Suprapubic skin (tissue), 4 donors: ENCODE results near the gene ENOX2. TPM values are rescaled to one million over a fixed set of nuclear protein-coding genes. Genes with fewer than 3 reads are reported as not detected.

Experiments used
- DNase-seq, 2 donors: peaks; one replicate each; pipeline ENCODE4 v3.0.0-alpha.2; 2019; ENCODE audit warnings: low spot score in 2 of 2
- H3K27ac ChIP-seq: fragments of 200-600 bp; sonication (generic); one replicate; pipeline ENCODE4 v1.5.1; 2019
- H3K27me3 ChIP-seq: fragments of 200-600 bp; sonication (generic); one replicate; pipeline ENCODE4 v1.5.1; 2019
- H3K36me3 ChIP-seq: fragments of 200-600 bp; sonication (generic); one replicate; pipeline ENCODE4 v1.5.1; 2019
- H3K4me1 ChIP-seq: fragments of 200-600 bp; sonication (generic); one replicate; pipeline ENCODE4 v1.5.1; 2019
- H3K4me3 ChIP-seq: fragments of 200-600 bp; sonication (generic); one replicate; pipeline ENCODE4 v1.5.1; 2019; ENCODE audit warnings: mild to moderate bottlenecking
- H3K9me3 ChIP-seq: fragments of 200-600 bp; sonication (generic); one replicate; pipeline ENCODE4 v1.5.1; 2019
- EP300 ChIP-seq: sonication (generic); formaldehyde crosslinking; IDR thresholded peaks from one replicate; pipeline ENCODE4 v1.6.1; 2017; ENCODE audit warnings: antibody characterized with exemption
- POLR2A ChIP-seq, 2 donors: fragments of 450-650 bp; IDR thresholded peaks; one replicate each; pipeline ENCODE4 v1.6.1; 2017; ENCODE audit warnings: antibody characterized with exemption in 2 of 2, mild to moderate bottlenecking in 2 of 2, moderate library complexity in 2 of 2
- POLR2AphosphoS5 ChIP-seq, 3 donors: sonication (generic); formaldehyde crosslinking; IDR thresholded peaks; one replicate each; pipeline ENCODE4 v1.6.1; 2017; ENCODE audit warnings: antibody characterized with exemption in 3 of 3
- WGBS: methylation state at CpG from one replicate; pipeline ENCODE4 v1.1.5; 2018; 5-methylcytosine and 5-hydroxymethylcytosine counted together
- total RNA-seq, 4 donors: library from RNA; depleted of rRNA; stranded (reverse); fragments of >200 nt; gene quantifications; one replicate each; pipeline ENCODE4 v1.1.0, GENCODE V29; 2016
- TF ChIP-seq, protein P1 (sequence below), 2 donors: fragments of 200-600 bp in 1 of 2; fragments of 450-650 bp in 1 of 2; sonication (generic) in 1 of 2; IDR thresholded peaks; one replicate each; pipeline ENCODE4 v1.5.1; 2016 to 2019; ENCODE audit warnings: antibody characterized with exemption in 2 of 2, mild to moderate bottlenecking in 1 of 2, moderate library complexity in 1 of 2

Gene ENOX2
- total RNA-seq, 4 donors from 2014 or later, result 9.6 to 11.1 (median 10.7) TPM

- 74% methylated on average over 1 of the region's 1 CpG for WGBS
These were observed 255.5 kb downstream of the ENOX2 start for GRCh38 chrX:130647468-130647867.

GRCh38 chrX:130645955-130646583 is 256.9 kb downstream of the ENOX2 start:
- 65% methylated on average over 6 of the region's 9 CpGs for WGBS
- no peak for DNase-seq
- no peaks in the 10 kb centered on the region for H3K9me3 ChIP-seq
- TF ChIP-seq EP300, result no peak
- no peak for TF ChIP-seq POLR2AphosphoS5 (IDR thresholded peaks at IDR 0.05)
- TF ChIP-seq, protein P1, sequence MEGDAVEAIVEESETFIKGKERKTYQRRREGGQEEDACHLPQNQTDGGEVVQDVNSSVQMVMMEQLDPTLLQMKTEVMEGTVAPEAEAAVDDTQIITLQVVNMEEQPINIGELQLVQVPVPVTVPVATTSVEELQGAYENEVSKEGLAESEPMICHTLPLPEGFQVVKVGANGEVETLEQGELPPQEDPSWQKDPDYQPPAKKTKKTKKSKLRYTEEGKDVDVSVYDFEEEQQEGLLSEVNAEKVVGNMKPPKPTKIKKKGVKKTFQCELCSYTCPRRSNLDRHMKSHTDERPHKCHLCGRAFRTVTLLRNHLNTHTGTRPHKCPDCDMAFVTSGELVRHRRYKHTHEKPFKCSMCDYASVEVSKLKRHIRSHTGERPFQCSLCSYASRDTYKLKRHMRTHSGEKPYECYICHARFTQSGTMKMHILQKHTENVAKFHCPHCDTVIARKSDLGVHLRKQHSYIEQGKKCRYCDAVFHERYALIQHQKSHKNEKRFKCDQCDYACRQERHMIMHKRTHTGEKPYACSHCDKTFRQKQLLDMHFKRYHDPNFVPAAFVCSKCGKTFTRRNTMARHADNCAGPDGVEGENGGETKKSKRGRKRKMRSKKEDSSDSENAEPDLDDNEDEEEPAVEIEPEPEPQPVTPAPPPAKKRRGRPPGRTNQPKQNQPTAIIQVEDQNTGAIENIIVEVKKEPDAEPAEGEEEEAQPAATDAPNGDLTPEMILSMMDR (IDR thresholded peaks at IDR 0.05), result no peak
- TF ChIP-seq POLR2A (IDR thresholded peaks at IDR 0.05), result no peak
- no peaks in the 10 kb centered on the region for H3K36me3 ChIP-seq
- no peaks in the 10 kb centered on the region for H3K27me3 ChIP-seq
- H3K27ac ChIP-seq, result no peak overlapping the region
- no peaks in the 10 kb centered on the region for H3K4me1 ChIP-seq
- no peak overlapping the region for H3K4me3 ChIP-seq

More at GRCh38 chrX:130647468-130647867, 255.5 kb downstream of the ENOX2 start:
- Histone ChIP-seq H3K4me3 (no peak overlapping the region), H3K36me3 (no peaks in the 10 kb centered on the region), H3K27ac (no peak overlapping the region), H3K4me1 (no peaks in the 10 kb centered on the region), H3K27me3 (no peaks in the 10 kb centered on the region), H3K9me3 (no peaks in the 10 kb centered on the region)
- DNase-seq, result no peak
- TF ChIP-seq, protein P1 (IDR thresholded peaks at IDR 0.05), result no peak
- TF ChIP-seq POLR2A (IDR thresholded peaks at IDR 0.05), result no peak
- TF ChIP-seq POLR2AphosphoS5 (IDR thresholded peaks at IDR 0.05), result no peak
- TF ChIP-seq EP300, result no peak

DNA sequence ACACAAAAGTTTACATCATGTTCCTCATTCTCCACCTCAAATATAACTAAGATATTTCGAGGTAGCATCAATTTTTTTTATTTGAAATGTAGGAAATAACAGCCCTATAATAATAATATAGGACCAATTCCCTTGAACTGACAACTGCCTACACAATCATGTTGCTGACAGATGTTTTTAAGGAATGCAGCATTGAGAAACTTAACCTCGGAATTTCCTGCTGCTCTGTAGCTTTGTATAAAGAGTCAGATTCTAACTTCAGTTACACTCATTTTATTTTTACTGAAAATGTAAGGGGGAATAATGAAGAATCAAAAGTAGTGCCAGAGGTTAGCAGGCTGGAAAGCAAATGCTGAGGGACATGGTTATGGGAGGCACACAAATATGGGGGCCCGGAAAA is 265.4 kb downstream of the ENOX2 start:
- no peaks in the 10 kb centered on the region for H3K27me3 ChIP-seq
- H3K4me1 ChIP-seq, result no peaks in the 10 kb centered on the region
- no peak for DNase-seq
- H3K4me3 ChIP-seq, result no peak overlapping the region
- 58% methylated on average over 3 of the region's 3 CpGs for WGBS
- TF ChIP-seq, protein P1 (IDR thresholded peaks at IDR 0.05), result no peak
- no peak for TF ChIP-seq POLR2AphosphoS5 (IDR thresholded peaks at IDR 0.05)
- no peak for TF ChIP-seq POLR2A (IDR thresholded peaks at IDR 0.05)
- TF ChIP-seq EP300, result no peak
- no peak overlapping the region for H3K27ac ChIP-seq
- no peaks in the 10 kb centered on the region for H3K36me3 ChIP-seq
- H3K9me3 ChIP-seq, result no peaks in the 10 kb centered on the region

DNA sequence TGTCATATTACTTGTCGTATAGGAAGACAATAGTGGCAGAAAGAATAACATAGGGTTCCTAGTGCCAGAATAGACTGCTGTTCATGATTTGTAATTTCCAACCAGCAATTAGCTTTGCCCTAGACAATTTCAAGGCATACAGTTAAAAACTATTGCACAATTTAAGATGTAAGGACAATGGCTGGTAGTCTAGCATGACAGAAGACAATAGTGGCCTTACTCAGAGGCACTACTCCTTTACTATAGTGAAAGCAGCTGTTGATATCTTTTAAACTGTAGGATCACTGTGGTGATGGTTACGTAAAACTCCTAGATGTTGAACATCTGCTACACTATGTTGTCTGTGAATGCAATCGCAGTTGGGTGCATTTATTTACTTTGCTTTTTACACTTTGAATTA is 266.7 kb downstream of the ENOX2 start:
- Histone ChIP-seq H3K4me1 (no peaks in the 10 kb centered on the region), H3K27ac (no peak overlapping the region), H3K9me3 (no peaks in the 10 kb centered on the region), H3K36me3 (no peaks in the 10 kb centered on the region), H3K27me3 (no peaks in the 10 kb centered on the region), H3K4me3 (no peak overlapping the region)
- TF ChIP-seq, protein P1 (IDR thresholded peaks at IDR 0.05), result no peak
- TF ChIP-seq POLR2A (IDR thresholded peaks at IDR 0.05), result no peak
- no peak for TF ChIP-seq EP300
- no peak for TF ChIP-seq POLR2AphosphoS5 (IDR thresholded peaks at IDR 0.05)
- no peak for DNase-seq
- 91% methylated on average over 3 of the region's 3 CpGs for WGBS

DNA sequence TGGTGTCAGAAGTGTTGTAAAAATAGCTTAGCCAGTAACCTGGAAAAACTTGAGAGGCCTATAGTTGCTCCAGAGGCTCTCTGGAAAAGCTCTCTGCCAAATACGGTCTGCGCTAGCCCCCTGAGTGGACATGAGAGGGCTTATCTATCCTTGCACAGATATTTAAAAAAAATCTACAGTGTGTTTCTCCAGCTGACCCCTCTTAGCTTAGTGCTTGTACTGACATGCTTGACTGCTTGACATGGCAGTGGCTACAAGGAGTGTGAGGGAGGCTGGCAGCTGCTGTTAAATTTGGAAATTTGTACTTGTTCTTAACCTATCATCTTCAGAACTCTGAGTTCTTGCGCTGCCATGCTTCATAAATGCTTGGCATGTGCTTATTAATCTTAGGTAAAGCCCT is 272.0 kb downstream of the ENOX2 start:
- WGBS, result 87% methylated on average over 3 of the region's 3 CpGs
- H3K27me3 ChIP-seq, result no peaks in the 10 kb centered on the region
- H3K9me3 ChIP-seq, result no peaks in the 10 kb centered on the region
- H3K36me3 ChIP-seq, result no peaks in the 10 kb centered on the region
- no peak overlapping the region for H3K27ac ChIP-seq
- no peak overlapping the region for H3K4me3 ChIP-seq
- no peak for DNase-seq
- no peaks in the 10 kb centered on the region for H3K4me1 ChIP-seq
- TF ChIP-seq POLR2AphosphoS5 (IDR thresholded peaks at IDR 0.05) (no peak), POLR2A (IDR thresholded peaks at IDR 0.05) (no peak), EP300 (no peak)
- TF ChIP-seq, protein P1 (IDR thresholded peaks at IDR 0.05), result no peak
